ENCODE measurements around the gene CWF19L2.
A peak's percentile ranks its signal among the peaks of the same experiment; 100 is the strongest.
"Not testable (repeated sequence)": the region's sequence is repeated elsewhere in the genome, so short reads cannot be mapped to it uniquely, and the experiment has no call there.

CWF19L2 gene

DNA sequence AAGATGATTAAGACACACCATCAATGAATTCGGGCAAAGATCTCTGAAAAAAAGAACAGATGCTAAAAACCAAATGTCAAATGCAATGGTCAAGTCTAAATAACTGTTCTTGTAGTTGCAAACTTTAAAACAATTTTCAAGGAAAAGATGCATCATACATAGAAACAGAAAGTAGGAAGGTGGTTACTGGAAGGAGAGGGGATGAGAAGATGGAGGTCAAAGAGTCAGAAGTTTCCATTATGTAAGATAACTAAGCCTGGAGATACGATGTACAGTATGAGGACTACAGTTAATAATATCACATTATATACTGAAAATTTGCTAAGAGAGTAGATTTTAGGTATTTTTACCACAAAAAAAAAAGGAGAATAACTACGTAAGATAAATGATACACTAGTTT, 27.1 kb downstream of the CWF19L2 start:
- DNase-seq: no peak

DNA sequence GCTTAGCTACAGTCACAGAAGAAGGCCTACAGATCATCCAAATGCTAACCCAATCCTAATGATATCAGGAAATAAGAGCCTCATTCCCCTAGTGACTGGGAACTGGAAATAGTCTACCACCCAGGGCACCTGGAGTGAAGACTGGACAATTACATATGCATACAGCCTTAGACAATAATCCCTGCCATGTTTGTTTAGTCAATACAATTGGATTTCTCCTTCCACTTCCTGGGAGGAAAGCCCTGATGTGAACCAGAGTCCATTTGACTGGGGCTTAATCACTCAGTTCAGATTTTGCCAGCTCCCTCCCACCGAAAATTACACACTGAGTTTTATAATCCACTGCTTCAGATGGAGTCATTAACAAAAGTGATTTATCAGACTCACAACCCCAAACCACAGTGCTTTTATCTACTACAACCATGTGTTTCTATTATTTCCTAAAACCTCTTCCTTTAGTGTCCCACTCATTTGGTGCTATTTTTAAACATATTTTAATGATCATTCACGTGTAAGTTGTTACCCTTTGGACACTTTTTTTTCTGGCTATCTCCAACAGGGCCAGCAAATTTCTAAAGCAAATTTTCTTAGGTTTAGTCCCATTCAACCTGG, 29.9 kb downstream of the CWF19L2 start:
- DNase-seq: no peak

DNA sequence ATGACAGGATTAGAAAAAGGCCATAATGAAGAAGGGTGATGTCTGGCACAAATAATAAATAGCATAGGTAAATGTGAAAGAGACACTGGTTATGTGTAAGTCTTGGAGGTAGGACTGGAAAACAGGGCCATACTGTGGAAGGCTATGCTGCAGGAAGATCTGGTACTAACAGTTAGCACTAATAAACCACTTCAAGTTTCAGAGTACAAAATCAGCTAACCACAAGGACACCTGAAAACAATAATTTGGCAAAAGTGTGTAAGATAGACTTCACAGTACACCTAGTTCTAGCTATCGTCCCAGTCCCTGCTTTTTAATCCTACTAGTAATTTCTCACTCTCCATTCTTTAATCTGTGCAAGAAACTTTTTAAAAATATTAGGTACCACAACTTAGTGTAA, 44.3 kb downstream of the CWF19L2 start:
- DNase-seq: no peak

DNA sequence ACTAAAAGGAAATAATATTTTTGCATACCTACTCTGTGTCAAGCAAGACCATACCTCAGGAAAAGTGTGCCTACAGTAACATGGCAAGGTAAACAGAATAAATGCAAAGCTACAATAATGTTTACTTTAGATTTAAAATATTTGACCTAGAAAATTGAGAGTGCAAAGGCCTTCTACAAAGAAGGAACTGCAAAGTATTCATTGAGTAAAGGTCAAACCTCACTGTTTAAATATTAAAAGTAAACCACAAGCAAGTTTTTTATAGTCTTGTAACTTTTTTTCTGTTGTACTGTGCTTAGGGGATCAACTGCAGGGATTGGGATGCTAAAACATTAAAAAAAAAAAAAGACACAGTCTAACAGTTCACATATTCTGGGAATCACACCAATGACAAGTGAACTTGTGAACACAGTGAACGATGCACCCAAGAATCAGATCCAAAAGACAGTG, 48.8 kb downstream of the CWF19L2 start:
- DNase-seq: no peak

DNA sequence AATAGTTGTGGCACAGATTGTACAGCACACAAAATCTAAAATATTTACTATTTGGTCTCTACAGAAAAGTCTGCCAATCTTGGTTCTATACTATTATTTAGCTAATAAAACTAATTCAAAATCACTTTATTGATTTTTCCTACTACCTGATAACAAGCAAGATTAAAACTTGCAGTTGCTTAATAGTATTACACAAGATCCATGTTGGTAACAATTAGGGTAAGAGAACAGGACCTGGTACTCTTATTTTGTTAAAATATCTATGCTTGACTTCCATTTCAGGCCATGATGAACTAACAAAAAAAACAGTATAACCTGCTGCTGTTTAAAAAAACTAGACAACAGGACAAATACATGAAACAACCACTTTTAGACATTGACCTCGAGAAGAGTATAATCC, 52.4 kb downstream of the CWF19L2 start:
- DNase-seq: no peak

DNA sequence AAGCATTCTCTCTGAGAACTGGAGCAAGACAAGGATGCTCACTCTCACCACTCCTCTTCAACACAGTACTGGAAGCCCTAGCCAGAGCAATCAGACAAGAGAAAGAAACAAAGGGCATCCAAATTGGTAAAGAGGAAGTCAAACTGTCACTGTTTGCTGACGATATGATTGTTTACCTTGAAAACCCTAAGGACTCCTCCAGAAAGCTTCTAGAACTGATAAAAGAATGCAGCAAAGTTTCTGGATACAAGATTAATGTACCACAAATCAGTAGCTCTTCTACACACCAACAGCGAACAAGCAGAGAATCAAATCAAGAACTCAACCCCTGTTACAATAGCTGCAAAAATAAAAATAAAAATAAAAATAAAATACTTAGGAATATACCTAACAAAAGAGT, 56.5 kb downstream of the CWF19L2 start:
- DNase-seq: not testable (repeated sequence)

DNA sequence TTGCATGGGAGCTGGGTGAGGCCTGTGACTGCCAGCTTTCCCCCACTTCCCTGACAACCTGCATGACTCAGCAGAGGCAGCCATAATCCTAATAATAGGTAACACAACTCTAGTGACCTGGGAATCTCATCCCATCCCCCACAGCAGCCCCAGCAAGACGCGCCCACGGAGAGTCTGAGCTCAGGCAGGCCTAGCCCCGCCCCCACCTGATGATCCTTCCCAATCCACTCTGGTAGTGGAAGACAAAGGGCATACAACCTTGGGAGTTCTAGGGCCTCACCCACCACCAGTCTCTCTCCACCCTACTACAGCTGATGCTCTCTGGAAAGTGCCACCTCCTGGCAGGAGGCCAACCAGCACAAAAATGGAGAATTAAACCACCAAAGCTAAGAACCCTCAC, 60.3 kb downstream of the CWF19L2 start:
- DNase-seq: no peak

DNA sequence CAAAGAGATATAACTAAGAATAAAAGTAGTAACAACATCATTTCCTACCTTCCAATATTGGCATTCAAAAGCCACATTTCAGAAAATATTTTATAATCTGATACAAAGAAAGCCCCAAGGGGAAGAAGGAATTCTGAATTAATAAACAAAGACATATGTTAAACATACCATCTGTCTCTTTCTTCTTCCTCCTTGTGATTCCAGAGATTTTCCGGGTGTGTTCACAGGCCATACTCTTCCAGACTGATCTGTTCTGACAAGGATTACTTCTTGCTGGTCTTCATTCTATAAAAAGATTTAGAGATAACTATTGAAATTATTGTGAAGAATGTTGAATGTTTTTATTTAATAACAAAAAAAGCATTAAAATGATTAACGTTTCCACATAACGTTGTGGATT, 65.0 kb downstream of the CWF19L2 start:
- no peak for DNase-seq

DNA sequence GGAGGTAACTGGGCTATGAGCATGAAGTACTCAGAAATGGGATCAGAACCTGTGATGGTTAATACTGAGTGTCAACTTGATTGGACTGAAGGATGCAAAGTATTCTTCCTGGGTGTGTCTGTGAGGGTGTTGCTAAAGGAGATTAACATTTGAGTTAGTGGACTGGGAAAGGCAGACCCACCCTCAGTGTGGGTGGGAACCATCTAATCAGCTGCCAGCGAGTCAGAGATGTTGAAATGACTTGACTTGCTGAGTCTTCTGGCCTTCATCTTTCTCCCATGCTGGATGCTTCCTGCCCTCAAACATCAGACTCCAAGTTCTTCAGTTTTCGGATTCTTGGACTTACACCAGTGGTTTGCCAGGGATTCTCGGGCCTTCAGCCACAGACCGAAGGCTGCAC, 66.9 kb downstream of the CWF19L2 start:
- DNase-seq: not testable (repeated sequence)

DNA sequence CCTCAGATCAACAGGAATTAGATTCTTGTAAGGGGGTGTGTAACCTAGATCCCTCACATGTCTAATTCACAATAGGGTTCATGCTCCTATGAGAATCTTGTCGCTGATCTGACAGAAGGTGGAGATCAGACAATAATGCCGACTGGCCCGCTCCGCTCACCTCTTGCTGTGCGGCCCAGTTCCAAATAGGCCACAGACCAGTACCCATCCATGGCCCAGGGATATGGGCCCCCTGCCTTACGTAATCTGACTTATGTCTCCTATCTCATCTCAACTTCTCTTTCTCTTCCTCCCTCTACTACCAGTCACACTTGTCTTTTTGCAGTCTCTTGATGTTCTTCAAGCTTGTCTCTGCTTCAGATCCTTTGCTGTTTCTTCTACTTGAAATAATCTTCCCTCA, 70.0 kb downstream of the CWF19L2 start:
- DNase-seq: no peak

DNA sequence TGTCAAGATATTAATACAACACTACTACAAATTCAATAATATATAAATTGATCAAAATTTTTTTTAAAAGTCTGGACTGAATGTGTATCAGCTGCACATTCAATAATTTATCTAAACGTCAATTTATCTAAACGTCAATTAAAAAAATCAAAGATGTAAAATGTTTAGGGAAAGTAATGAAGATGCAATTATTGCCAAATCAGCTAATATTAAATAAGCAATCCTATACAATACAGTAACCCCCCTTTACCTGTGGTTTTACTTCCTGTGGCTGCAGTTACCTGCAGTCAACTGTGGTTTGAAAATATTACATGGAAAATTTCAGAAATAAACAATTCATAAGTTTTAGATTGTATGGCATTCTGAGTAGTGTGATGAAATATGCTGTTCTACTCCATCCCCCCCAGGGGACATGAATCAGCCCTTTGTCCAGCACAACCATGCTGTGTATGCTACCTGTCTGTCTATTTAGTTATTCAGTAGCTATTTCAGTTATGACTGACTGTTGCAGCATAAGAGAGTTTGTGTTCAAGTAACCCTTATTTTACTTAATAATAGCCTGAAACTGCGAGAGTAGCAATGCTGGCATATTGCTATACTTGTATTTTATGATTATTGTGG, 72.2 kb downstream of the CWF19L2 start:
- DNase-seq: no peak

DNA sequence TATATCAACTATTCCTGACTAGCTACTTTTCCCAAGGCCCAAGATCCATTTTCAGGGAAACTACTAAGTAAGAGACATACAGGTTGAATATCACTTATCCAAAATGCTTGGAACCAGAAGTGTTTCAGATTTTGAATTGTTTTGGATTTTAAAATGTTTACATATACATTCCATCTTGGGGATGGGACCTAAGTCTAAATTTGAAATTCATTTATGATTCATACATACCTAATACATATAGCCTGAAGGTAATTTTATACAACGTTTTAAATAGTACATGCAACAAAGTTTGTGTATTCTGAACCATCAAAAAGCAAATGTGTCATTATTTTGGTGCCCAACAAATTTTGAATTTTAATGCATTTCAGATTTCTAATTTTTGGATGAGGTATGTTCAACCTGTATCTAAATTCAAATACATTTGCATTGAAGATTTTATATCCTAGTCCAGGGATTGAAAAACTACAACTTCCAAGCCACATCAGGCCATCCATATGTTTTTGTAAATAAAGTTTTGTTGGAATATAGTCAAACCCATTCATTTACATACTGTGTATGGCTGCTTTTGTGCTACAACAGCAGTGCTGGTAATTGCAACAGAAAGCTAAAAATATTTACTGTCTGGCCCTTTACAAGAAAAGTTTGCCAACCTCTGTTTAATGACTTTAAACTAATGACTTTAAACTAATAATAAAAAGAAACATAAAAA, 73.3 kb downstream of the CWF19L2 start:
- no peak for DNase-seq

DNA sequence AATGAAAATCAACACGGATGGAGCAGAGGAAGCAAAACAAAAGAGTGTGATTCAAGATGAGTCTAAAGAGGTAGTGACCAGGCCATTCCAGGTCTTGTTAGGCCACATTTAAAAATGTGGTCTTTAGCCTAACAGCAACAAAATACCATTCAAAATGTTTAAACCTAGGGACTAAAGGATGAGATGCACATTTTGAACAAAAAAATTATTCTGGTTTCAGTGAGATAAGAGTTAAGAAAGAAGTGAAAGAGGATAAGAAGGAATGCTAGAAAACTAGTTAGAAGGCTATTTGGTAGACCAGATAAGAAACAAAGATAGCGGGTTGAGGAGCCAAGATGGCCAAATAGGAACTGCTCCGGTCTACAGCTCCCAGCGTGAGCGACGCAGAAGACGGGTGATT, 85.2 kb downstream of the CWF19L2 start:
- no peak for DNase-seq

DNA sequence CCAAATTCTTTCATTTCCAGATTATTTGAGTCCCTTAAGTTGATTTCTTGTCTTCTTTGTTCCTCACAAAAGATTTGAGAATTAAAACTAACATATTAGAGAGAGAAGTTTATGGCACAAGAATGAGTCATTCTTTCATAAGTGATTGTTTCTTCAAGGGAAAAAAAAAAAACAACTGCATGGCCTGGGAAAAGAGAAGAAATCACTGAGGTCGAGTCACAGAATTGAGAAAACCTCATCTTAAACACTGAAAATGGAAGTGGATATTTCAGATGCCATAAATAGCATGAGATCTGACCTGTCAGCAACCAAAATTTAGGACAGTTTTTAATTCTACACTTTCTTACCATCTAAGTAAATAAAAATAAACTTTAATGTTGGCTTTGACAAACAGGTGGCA, 87.2 kb downstream of the CWF19L2 start:
- DNase-seq: no peak

DNA sequence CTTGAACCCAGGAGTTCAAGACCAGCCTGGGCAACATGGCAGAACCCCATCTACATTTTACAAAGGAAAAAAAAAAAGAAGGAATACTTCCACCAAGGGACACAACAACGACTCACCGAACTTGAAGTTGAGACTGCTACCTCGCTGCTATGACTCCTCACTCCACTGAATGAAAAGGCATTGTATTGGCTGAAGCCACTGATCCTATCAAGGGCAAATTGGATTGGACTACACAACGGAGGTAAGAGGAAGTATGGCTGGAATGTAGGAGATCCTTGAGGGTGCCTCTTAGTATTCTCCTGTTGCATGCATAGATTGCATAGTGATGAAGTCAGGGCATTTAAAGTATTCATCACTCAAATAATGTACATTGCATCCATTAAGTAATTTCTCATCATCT, 97.9 kb downstream of the CWF19L2 start:
- no peak for DNase-seq

DNA sequence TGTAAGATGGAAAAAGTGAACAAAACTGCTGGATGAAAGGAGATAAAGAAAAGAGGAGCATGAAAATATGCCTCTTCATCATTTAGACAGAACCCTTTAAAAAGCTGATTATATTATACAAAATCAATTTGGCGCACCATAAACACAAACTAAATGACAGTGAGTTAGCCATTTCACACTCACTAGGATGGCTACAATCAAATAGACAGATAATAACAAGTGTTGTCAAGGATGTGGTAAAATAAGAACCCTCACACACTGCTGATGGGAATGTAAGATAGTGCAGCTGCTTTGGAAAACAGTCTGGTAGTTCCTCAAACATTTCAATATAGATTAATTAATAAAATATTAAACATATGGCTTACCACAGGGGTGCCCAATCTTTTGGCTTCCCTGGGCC, 99.7 kb downstream of the CWF19L2 start:
- DNase-seq: no peak

DNA sequence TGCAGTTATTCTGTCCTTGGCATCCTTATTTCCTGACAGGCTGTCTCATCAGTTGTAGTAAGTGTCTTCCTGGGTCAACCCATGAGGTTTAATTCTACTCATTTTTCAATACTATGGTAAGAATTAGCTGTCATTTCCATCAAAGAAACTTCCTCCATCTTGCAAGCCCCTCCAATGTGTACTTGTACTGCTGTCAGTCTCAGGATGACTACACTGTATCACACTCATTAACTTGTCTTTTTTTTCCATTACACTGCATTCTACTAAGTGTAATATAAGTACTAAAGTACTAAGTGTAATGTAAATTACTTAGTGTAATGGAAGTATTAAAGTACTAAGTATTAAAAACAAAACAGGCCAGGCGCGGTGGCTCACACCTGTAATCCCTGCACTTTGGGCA, 102.8 kb downstream of the CWF19L2 start:
- DNase-seq: no peak

DNA sequence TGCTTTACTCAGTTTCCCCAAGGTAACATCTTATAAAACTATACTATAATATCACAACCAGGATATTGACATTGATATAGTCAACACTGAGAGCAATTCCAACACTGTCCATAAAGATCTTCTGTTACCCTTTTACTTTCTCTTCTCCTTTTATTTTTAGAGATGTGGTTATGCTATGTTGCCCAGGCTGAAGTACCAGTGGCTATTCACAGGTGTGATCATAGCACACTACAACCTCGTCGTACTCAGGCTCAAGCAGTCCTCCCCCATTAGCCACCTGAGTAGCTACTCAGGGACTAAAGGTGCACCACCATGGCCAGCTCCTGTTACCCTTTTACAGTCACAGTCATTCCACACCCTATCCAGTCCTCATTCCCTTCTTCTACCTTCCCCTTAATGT, 119.7 kb downstream of the CWF19L2 start:
- DNase-seq: no peak

DNA sequence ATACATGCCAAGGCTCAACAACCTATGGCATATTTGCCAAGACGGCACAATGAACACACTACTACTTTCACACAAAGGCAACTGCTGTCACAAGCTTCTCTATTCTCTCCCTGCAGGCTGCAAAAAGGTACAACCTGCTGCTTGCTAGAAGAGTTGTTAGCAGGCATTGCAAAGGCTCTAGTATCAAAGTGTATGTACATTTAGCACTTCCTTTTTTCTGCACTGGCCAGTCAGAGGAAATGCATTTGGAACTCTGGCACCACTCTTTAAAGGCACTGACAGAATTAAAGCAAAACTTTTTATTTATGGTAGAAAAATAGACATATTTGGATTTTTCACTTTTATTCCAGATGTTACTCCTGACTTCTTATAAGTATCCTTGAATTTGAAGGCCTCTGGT, 125.9 kb downstream of the CWF19L2 start:
- DNase-seq: peak; percentile 11 to 29

DNA sequence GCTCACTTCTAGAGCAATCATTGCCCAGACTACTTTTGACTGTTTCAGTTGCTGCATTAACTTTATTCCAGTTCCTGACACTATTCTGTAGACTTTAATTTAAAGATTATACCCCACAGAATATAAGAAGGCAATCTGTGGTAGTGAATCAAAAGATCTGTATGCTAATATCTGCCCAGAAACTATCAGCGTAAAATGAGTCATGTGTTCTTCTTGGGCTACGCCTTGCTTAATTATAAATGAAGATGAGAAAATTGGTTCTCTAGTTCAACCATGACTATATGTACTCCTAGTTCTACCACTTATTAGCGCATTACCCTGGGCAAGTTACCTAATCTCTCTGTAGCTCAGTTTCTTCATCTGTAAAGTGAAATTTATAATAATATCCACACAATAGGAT, 128.5 kb downstream of the CWF19L2 start:
- no peak for DNase-seq

DNA sequence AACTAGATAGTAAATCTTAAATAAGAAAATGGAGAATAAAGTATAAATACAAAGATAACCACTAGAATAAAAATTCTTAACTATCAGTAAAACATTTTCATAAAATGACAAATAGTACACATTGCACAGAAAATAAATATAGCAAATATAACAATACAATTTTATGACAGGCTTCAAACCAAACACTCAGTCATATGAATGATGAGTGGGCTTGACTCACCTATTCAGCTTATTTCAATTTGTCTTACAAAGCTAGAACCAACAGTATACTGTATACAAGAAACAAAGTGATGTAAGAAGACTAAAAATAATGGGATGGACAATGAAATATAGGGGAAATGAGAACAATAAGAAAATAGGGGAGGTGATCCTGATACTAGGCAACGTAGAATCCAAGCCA, 141.2 kb downstream of the CWF19L2 start:
- no peak for DNase-seq

DNA sequence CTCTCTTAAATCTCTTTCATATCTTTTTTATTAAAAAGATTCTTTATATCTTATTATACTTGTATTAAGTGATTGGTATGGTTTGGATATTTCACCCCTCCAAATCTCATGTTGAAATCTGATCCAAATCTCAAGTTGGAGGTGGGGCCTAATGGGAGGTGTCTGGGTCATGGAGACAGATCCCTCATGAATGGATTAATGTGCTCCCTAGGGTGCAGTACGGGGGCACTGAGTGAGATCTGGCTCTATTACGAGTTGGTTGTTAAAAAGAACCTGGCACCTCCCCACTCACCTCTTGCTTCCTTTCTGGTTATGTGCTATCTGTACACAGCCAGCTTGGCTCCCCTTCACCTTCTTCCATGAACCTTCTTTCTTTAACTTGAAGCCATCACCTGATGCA, 149.6 kb downstream of the CWF19L2 start:
- no peak for DNase-seq

DNA sequence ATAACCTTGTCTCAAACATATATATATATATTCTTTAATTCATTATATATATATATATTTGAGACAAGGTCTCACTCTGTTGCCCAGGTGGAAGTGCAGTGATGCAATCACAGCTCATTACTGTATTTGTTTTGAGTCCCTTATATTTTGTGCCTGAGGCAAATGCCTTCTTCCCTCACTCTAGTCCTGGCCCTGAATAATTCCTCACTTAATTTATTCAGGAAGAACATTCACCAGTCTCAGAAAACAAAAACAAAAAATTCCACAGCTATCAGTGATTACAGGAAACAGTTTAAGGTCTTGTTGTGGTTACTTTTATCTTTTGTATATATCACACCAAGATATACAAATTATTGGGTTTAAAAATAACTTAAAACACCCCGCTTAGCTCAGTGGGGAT, 155.7 kb downstream of the CWF19L2 start:
- DNase-seq: no peak

DNA sequence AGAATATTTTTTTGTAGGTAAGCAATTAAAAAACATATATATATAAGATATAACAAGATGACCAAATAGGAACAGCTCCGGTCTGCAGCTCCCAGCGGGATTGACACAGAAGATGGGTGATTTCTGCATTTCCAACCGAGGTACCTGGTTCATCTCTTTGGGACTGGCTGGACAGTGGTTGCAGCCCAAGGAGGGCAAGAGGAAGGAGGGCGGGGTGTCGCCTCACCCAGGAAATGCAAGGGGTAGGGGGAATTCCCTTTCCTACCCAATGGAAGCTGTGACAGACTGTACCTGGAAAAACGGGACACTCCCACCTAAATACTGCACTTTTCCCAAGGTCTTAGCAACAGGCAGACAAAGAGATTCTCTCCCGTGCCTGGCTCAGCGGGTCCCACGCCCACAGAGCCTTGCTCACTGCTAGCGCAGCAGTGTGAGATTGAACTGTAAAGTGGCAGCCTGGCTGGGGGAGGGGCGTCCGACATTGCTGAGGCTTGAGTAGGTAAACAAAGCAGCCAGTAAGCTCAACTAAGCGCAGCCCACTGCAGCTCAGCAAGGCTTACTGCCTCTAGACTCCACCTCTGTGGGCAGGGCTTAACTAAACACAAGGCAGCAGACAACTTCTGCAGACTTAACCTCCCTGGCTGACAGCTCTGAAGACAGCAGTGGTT, 163.8 kb downstream of the CWF19L2 start:
- DNase-seq: no peak

Data from AML-193 (cell line).